KMS-11 (cell line): ENCODE measurements around the gene PEX14.

Experiments
- H2AFZ ChIP-seq: fragments of 200-600 bp; sonication (generic); 2 replicates; pipeline ENCODE4 v1.6.1; 2016; ENCODE audit warnings: antibody characterized with exemption, mixed run types, low read depth
- H3K27ac ChIP-seq: fragments of 200-600 bp; sonication (generic); 2 replicates; pipeline ENCODE4 v1.6.1; 2016; ENCODE audit warnings: mild to moderate bottlenecking, mixed run types
- H3K27me3 ChIP-seq: fragments of 200-600 bp; sonication (generic); 2 replicates; pipeline ENCODE4 v1.6.1; 2017; ENCODE audit warnings: mild to moderate bottlenecking, low read depth, mixed run types, moderate library complexity; ENCODE audit not compliant: insufficient read depth
- H3K36me3 ChIP-seq: fragments of 200-600 bp; sonication (generic); 2 replicates; pipeline ENCODE4 v1.6.1; 2017; ENCODE audit warnings: mild to moderate bottlenecking, mixed run types; ENCODE audit not compliant: insufficient read depth
- H3K4me1 ChIP-seq: fragments of 200-600 bp; sonication (generic); 2 replicates; pipeline ENCODE4 v1.6.1; 2016; ENCODE audit warnings: mild to moderate bottlenecking, low read depth, mixed run types; ENCODE audit not compliant: poor library complexity, severe bottlenecking
- H3K4me2 ChIP-seq: fragments of 200-600 bp; sonication (generic); 2 replicates; pipeline ENCODE4 v1.7.0; 2016; ENCODE audit warnings: mild to moderate bottlenecking, mixed run types
- H3K4me3 ChIP-seq: fragments of 200-600 bp; sonication (generic); IDR thresholded peaks from 2 replicates; pipeline ENCODE4 v1.6.1; 2017; ENCODE audit warnings: low read depth, low read length, mixed read lengths; ENCODE audit not compliant: insufficient read depth
- H3K79me2 ChIP-seq: fragments of 200-600 bp; sonication (generic); 2 replicates; pipeline ENCODE4 v1.6.1; 2016; ENCODE audit warnings: low read depth, mixed run types; ENCODE audit not compliant: insufficient read depth
- H3K9ac ChIP-seq: fragments of 200-600 bp; sonication (generic); 2 replicates; pipeline ENCODE4 v1.6.1; 2016; ENCODE audit warnings: mild to moderate bottlenecking, mixed run types
- H4K20me1 ChIP-seq: fragments of 200-600 bp; sonication (generic); 2 replicates; pipeline ENCODE4 v1.6.1; 2016; ENCODE audit warnings: mild to moderate bottlenecking, mixed run types; ENCODE audit not compliant: insufficient read depth
- CTCF ChIP-seq: fragments of 200-600 bp; sonication (generic); conservative IDR thresholded peaks from 2 replicates; pipeline ENCODE4 v1.6.1; 2017; ENCODE audit warnings: low read depth, mild to moderate bottlenecking, antibody characterized with exemption, low read length, moderate library complexity, mixed read lengths

The PEX14 gene

GRCh38 chr1:10616696-10617095 lies 141.9 kb downstream of the PEX14 start:
- H4K20me1 ChIP-seq: no peaks in the 10 kb centered on the region
- no peaks in the 10 kb centered on the region for H3K27me3 ChIP-seq
- H3K4me1 ChIP-seq: no peaks in the 10 kb centered on the region
- H3K4me3 ChIP-seq: no peak overlapping the region
- H3K79me2 ChIP-seq: no peaks in the 10 kb centered on the region
- TF ChIP-seq CTCF: no peak
- H3K36me3 ChIP-seq: no peaks in the 10 kb centered on the region; the same call in 1 of the 2 replicates
- H2AFZ ChIP-seq: no peak overlapping the region
- no peak overlapping the region for H3K27ac ChIP-seq
- H3K4me2 ChIP-seq: no peak overlapping the region
- H3K9ac ChIP-seq: no peak overlapping the region

GRCh38 chr1:10617318-10617717 lies 142.6 kb downstream of the PEX14 start:
- H3K27ac ChIP-seq: no peak overlapping the region
- no peaks in the 10 kb centered on the region for H3K27me3 ChIP-seq
- H3K36me3 ChIP-seq: no peaks in the 10 kb centered on the region; the same call in 1 of the 2 replicates
- H3K79me2 ChIP-seq: no peaks in the 10 kb centered on the region
- H3K4me3 ChIP-seq: no peak overlapping the region
- H2AFZ ChIP-seq: no peak overlapping the region
- no peak overlapping the region for H3K4me2 ChIP-seq
- H3K4me1 ChIP-seq: no peaks in the 10 kb centered on the region
- no peak overlapping the region for H3K9ac ChIP-seq
- no peak for TF ChIP-seq CTCF
- no peaks in the 10 kb centered on the region for H4K20me1 ChIP-seq

- no peak for TF ChIP-seq CTCF
- H3K9ac ChIP-seq: no peak overlapping the region
- no peaks in the 10 kb centered on the region for H3K27me3 ChIP-seq
- H3K79me2 ChIP-seq: no peaks in the 10 kb centered on the region
- H3K4me2 ChIP-seq: no peak overlapping the region
- no peaks in the 10 kb centered on the region for H3K36me3 ChIP-seq
- no peak overlapping the region for H3K27ac ChIP-seq
- H3K4me1 ChIP-seq: no peaks in the 10 kb centered on the region
- H2AFZ ChIP-seq: no peak overlapping the region
- no peak overlapping the region for H3K4me3 ChIP-seq
- H4K20me1 ChIP-seq: no peaks in the 10 kb centered on the region
Observed at GRCh38 chr1:10617931-10618885, 143.5 kb downstream of the PEX14 start.

GRCh38 chr1:10620776-10621175 lies 146.0 kb downstream of the PEX14 start:
- no peaks in the 10 kb centered on the region for H4K20me1 ChIP-seq
- no peak overlapping the region for H3K4me2 ChIP-seq
- no peaks in the 10 kb centered on the region for H3K4me1 ChIP-seq
- H3K36me3 ChIP-seq: no peaks in the 10 kb centered on the region
- TF ChIP-seq CTCF: no peak
- no peak overlapping the region for H3K27ac ChIP-seq
- no peak overlapping the region for H3K4me3 ChIP-seq
- H3K79me2 ChIP-seq: no peaks in the 10 kb centered on the region
- H3K27me3 ChIP-seq: no peaks in the 10 kb centered on the region
- no peak overlapping the region for H2AFZ ChIP-seq
- H3K9ac ChIP-seq: no peak overlapping the region
